Ascending aorta (tissue), 2 donors: Measurements from ENCODE around the gene TMEM204. TPM values are rescaled to one million over a fixed set of nuclear protein-coding genes. Genes with fewer than 3 reads are reported as not detected.

Experiments
- DNase-seq, 2 donors: peaks; one replicate each; pipeline ENCODE4 v3.0.0-alpha.2; 2019; ENCODE audit warnings: low spot score in 2 of 2
- H3K27ac ChIP-seq, 2 donors: fragments of 200-600 bp; sonication (generic); one replicate each; pipeline ENCODE4 v1.5.1; 2016 to 2017; ENCODE audit warnings: mild to moderate bottlenecking in 1 of 2
- H3K27me3 ChIP-seq: fragments of 200-600 bp; sonication (generic); one replicate; pipeline ENCODE4 v1.5.1; 2017
- H3K36me3 ChIP-seq, 2 donors: fragments of 200-600 bp; sonication (generic); one replicate each; pipeline ENCODE4 v1.5.1; 2016
- H3K4me1 ChIP-seq, 2 donors: fragments of 200-600 bp; sonication (generic); one replicate each; pipeline ENCODE4 v1.5.1; 2016 to 2017; ENCODE audit warnings: mild to moderate bottlenecking in 1 of 2
- H3K4me3 ChIP-seq, 2 donors: fragments of 200-600 bp; sonication (generic); one replicate each; pipeline ENCODE4 v1.5.1; 2016 to 2017; ENCODE audit warnings: mild to moderate bottlenecking in 1 of 2
- H3K9me3 ChIP-seq, 2 donors: fragments of 200-600 bp; sonication (generic); one replicate each; pipeline ENCODE4 v1.5.1; 2016
- CTCF ChIP-seq, 3 experiments: fragments of 200-600 bp in 2 of 3; fragments of 450-650 bp in 1 of 3; sonication (generic) in 2 of 3; IDR thresholded peaks; one replicate each; pipeline ENCODE4 v1.5.1; 2016 to 2019; ENCODE audit warnings: antibody characterized with exemption in 3 of 3, mild to moderate bottlenecking in 1 of 3, moderate library complexity in 1 of 3
- intact Hi-C: fragments of 100-400 bp; cut with DNase I; formaldehyde crosslinking; loops from one replicate; pipeline ENCODE4 v1.15.1; 2023
- total RNA-seq: library from RNA; depleted of rRNA; stranded (reverse); fragments of >200 nt; gene quantifications from one replicate; pipeline ENCODE4 v1.1.0, GENCODE V29; 2016

TMEM204 gene
- total RNA-seq, 1 donor from 2014 or later: 145 TPM

DNA sequence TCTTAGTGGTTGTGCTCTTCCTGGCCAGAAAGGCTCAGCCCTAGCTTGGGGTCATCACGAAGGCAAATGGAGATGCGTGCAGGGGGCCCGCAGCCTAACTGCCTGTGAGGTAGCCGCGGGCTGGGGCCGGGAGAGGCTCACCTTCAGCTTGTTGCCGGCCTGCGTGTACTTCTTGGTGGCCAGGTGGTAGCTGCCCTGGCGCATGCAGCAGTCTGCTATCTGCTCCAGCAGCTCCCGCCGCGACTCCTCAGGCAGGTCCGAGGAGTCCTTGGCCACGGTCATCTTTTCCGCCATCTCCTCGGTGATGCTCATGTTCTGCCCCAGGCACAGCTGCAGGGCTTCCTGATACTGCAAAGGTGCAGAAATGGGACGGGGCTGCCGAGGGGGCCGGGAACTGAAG is 13.0 kb upstream of the TMEM204 start:
- H3K36me3 ChIP-seq: peaks cover 15 to 34% of the 10 kb centered on the region in 2 donors
- H3K4me3 ChIP-seq: no peak overlapping the region

DNA sequence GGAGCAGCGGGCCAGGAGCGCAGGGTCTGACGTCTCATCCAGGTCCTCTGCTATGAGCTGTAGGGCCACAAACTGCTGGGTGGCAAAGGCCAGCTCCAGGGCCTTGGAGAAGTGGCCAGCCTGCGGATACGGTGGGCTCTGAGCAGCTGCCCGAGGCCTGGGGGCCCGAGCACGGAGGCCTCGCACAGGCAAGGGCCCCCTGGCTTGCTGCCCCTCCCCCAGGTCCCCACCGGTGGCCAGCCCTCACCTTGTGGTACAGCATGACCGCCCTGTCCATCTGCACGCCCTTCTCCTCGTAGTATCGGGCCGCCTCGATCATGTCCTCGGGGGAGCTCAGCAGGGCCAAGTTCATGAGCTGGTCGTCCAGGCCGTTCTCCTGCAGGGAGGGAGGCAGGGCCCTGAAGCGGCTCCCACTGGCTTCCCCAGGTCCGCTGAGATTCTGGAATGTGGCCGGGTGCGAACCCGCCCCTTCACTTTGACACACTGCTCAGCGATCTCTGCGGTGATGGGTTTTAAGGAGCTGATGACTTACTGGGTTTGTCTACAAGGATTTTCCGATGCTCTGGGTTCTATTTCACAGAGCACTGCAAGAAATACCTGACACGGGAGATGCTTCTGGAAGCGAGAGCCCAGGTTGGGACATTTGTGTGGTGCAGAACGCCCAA is 9.8 kb upstream of the TMEM204 start:
- intact Hi-C loops: no loop called here
- Histone ChIP-seq H3K36me3 (peaks cover 15 to 29% of the 10 kb centered on the region in 2 donors), H3K4me1 (no peaks in the 10 kb centered on the region)

More for the DNA sequence above, 13.0 kb upstream of the TMEM204 start:
- no peaks in the 10 kb centered on the region for H3K4me1 ChIP-seq
- H3K9me3 ChIP-seq: no peaks in the 10 kb centered on the region
- no peaks in the 10 kb centered on the region for H3K27me3 ChIP-seq
- DNase-seq: no peak
- intact Hi-C loops: no loop called here
- H3K27ac ChIP-seq: no peak overlapping the region
- no peak for TF ChIP-seq CTCF (IDR thresholded peaks at IDR 0.05)

DNA sequence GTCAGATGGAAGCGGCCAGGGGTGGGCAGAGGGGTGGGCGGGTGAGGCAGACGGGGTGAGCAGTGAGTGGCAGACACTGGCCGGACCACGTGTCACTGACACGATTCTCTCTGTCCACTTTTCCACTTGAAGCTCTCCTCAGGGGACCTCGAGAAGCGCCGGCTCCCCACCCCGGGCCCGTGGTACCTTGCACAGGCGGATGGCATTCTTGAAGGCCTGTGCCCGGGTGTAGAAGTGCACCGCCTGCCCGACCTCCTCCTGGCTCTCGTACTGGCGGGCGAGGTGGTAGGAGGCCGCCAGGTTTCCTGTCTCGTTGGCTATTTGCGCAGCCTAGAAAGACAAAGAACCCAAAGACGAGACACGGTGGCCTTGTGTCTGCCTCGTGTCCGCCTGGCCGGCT is 9.1 kb upstream of the TMEM204 start:
- intact Hi-C loops: no loop called here
- peaks cover 15 to 28% of the 10 kb centered on the region in 2 donors for H3K36me3 ChIP-seq
- no peak overlapping the region for H3K27ac ChIP-seq

More for the DNA sequence above, 9.8 kb upstream of the TMEM204 start:
- Histone ChIP-seq H3K9me3 (no peaks in the 10 kb centered on the region), H3K27me3 (no peaks in the 10 kb centered on the region), H3K27ac (no peak overlapping the region), H3K4me3 (no peak overlapping the region)
- TF ChIP-seq CTCF (IDR thresholded peaks at IDR 0.05): no peak
- DNase-seq: no peak

GRCh38 chr16:1525871-1526607 is 7.4 kb upstream of the TMEM204 start:
- H3K27ac ChIP-seq: no peak overlapping the region
- no peak overlapping the region for H3K4me3 ChIP-seq
- H3K27me3 ChIP-seq: no peaks in the 10 kb centered on the region
- peaks cover 8 to 17% of the 10 kb centered on the region in 2 donors for H3K36me3 ChIP-seq
- DNase-seq: no peak
- intact Hi-C loops: no loop called here
- peaks cover 0 to 5% of the 10 kb centered on the region in 2 donors for H3K4me1 ChIP-seq
- no peak for TF ChIP-seq CTCF (IDR thresholded peaks at IDR 0.05)
- H3K9me3 ChIP-seq: no peaks in the 10 kb centered on the region

More for the DNA sequence above, 9.1 kb upstream of the TMEM204 start:
- no peaks in the 10 kb centered on the region for H3K4me1 ChIP-seq
- no peak for TF ChIP-seq CTCF (IDR thresholded peaks at IDR 0.05)
- no peaks in the 10 kb centered on the region for H3K9me3 ChIP-seq
- DNase-seq: no peak
- no peak overlapping the region for H3K4me3 ChIP-seq
- no peaks in the 10 kb centered on the region for H3K27me3 ChIP-seq

GRCh38 chr16:1526608-1527555 is 6.6 kb upstream of the TMEM204 start:
- no peak overlapping the region for H3K4me3 ChIP-seq
- DNase-seq: no peak
- H3K36me3 ChIP-seq: peaks cover 8 to 17% of the 10 kb centered on the region in 2 donors
- no peaks in the 10 kb centered on the region for H3K9me3 ChIP-seq
- no peak overlapping the region for H3K27ac ChIP-seq
- peaks cover 0 to 12% of the 10 kb centered on the region in 2 donors for H3K4me1 ChIP-seq
- intact Hi-C loops: no loop called here
- H3K27me3 ChIP-seq: no peaks in the 10 kb centered on the region
- no peak for TF ChIP-seq CTCF (IDR thresholded peaks at IDR 0.05)
